CD4-positive, CD25-positive, alpha-beta regulatory T cell (primary cell): ENCODE measurements around the gene ARHGAP4. TPM values are rescaled to one million over a fixed set of nuclear protein-coding genes. Genes with fewer than 3 reads are reported as not detected.

Source experiments
- ATAC-seq, 2 donors: fragments of 150-1000 bp; cut with Tn5 transposase; one replicate each; pipeline ENCODE4 v1.10.0; 2021; ENCODE audit warnings: low read depth in 2 of 2, moderate number of reproducible peaks in 2 of 2, moderate library complexity in 1 of 2
- DNase-seq, 3 donors: peaks; one replicate each; pipeline versions ENCODE4 v3.0.0 to v3.0.0-alpha.2; 2012 to 2022; ENCODE audit warnings: mixed read lengths in 1 of 3
- H3K27ac ChIP-seq: one replicate; pipeline ENCODE4 v1.7.0; 2013; ENCODE audit warnings: mild to moderate bottlenecking, low read length; ENCODE audit not compliant: insufficient read depth, poor library complexity, severe bottlenecking
- H3K27me3 ChIP-seq: one replicate; pipeline ENCODE4 v1.7.0; 2013; ENCODE audit warnings: low read length; ENCODE audit not compliant: control insufficient read depth, insufficient read depth
- H3K36me3 ChIP-seq: one replicate; pipeline ENCODE4 v1.7.0; 2013; ENCODE audit warnings: mild to moderate bottlenecking, low read length, moderate library complexity; ENCODE audit not compliant: control insufficient read depth, insufficient read depth
- H3K4me1 ChIP-seq: 2 replicates; pipeline ENCODE4 v1.7.0; 2013; ENCODE audit warnings: mild to moderate bottlenecking, low read length; ENCODE audit not compliant: insufficient read depth, control insufficient read depth, poor library complexity, severe bottlenecking
- H3K4me3 ChIP-seq: one replicate; pipeline ENCODE4 v1.7.0; 2013; ENCODE audit warnings: low read depth, mild to moderate bottlenecking, low read length, moderate library complexity
- H3K9me3 ChIP-seq, 2 experiments: 1 replicate in 1 of 2; 2 replicates in 1 of 2; pipeline ENCODE4 v1.7.0; 2013; ENCODE audit warnings: low read length in 2 of 2, mild to moderate bottlenecking in 1 of 2, moderate library complexity in 1 of 2; ENCODE audit not compliant: control insufficient read depth in 2 of 2
- H3K27ac Mint-ChIP-seq, 3 donors: one replicate each; pipeline ENCODE4 v1.8.0; 2020 to 2022; ENCODE audit warnings: mild to moderate bottlenecking in 3 of 3, mixed read lengths in 3 of 3, moderate library complexity in 2 of 3
- H3K27me3 Mint-ChIP-seq: one replicate; pipeline ENCODE4 v1.8.0; 2022; ENCODE audit warnings: mild to moderate bottlenecking, mixed read lengths
- H3K36me3 Mint-ChIP-seq: one replicate; pipeline ENCODE4 v1.8.0; 2020; ENCODE audit warnings: mixed read lengths
- H3K4me1 Mint-ChIP-seq, 4 donors: one replicate each; pipeline ENCODE4 v1.8.0; 2020 to 2022; ENCODE audit warnings: mixed read lengths in 4 of 4, mild to moderate bottlenecking in 1 of 4
- H3K4me3 Mint-ChIP-seq, 4 donors: one replicate each; pipeline ENCODE4 v1.8.0; 2020 to 2022; ENCODE audit warnings: mild to moderate bottlenecking in 4 of 4, mixed read lengths in 4 of 4, moderate library complexity in 3 of 4
- H3K9me3 Mint-ChIP-seq, 7 donors: one replicate each; pipeline ENCODE4 v1.8.0; 2020 to 2022; ENCODE audit warnings: mixed read lengths in 7 of 7, mild to moderate bottlenecking in 3 of 7, moderate library complexity in 2 of 7
- polyA plus RNA-seq, 4 donors: library from polyadenylated mRNA; unstranded; fragments of 300-500 nt; fragmentation: Illumina TruSeq; gene quantifications; one replicate each; pipeline ENCODE4 v1.2.3, GENCODE V29; 2021
- total RNA-seq: library from RNA; stranded (reverse); gene quantifications from one replicate; pipeline ENCODE4 v1.2.3, GENCODE V29; 2022

Gene ARHGAP4
- total and polyA plus RNA-seq, 5 donors from 2014 or later = 73.5 to 459 (median 81.2) TPM

DNA sequence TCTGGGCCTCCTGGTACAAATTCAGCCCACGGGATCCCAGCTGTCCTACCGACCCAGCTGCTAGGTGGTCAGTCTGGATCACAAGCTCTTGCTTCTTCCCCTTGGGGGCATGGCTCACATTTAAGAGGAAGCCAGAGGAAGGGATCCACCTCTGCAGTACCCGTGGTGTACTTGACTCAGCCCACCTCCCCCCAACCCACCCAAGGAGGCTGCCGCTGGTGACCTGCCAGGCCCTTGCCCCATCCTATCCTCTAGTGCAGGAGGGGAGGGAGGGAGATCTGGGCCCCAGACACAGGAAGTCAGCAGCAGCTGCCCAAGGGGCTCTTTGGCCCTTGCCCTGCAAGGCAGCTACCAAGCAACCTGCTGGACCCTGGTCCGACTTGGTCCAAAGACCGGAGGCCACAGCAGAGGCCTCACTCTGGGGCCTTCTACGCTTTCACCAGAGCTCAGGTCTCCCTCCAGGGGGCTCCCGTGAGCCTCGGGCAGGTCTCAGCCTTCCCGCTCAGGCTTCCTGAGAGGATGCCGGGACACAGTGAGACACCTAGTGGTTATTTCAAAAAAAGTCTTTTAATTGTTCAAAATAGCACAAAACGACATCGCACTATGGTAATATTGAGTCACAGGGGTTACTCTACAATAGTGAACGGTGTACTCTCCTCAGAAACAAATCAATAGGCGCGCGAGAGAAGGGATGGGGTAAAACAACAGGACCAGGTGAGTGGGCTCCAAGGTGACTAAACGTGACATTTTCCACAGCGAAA is 21.1 kb upstream of the ARHGAP4 start:
- DNase-seq = peak; percentile 62 to 87 (median 79)
- H3K27ac ChIP-seq = peak overlapping the region; percentile 47

GRCh38 chrX:153945956-153946943 is 20.2 kb upstream of the ARHGAP4 start:
- peaks cover 2 to 32% (median 6%) of the 10 kb centered on the region in 4 donors for H3K4me1 Mint-ChIP-seq
- no peaks in the 10 kb centered on the region for H3K27me3 ChIP-seq
- peaks cover 24% of the 10 kb centered on the region for H3K4me1 ChIP-seq
- peak overlapping the region in 1 of 4 donors; percentile 50 for H3K4me3 Mint-ChIP-seq
- no peak for ATAC-seq
- H3K27me3 Mint-ChIP-seq = no peaks in the 10 kb centered on the region
- DNase-seq = no peak
- no peak overlapping the region for H3K4me3 ChIP-seq
- H3K36me3 Mint-ChIP-seq = peaks cover 14% of the 10 kb centered on the region
- peaks cover 23% of the 10 kb centered on the region for H3K36me3 ChIP-seq
- no peaks in the 10 kb centered on the region for H3K9me3 ChIP-seq
- no peak overlapping the region for H3K27ac ChIP-seq
- peaks cover 0 to 2% (median 0%) of the 10 kb centered on the region in 7 donors for H3K9me3 Mint-ChIP-seq
- peak overlapping the region in 1 of 3 donors; percentile 78 for H3K27ac Mint-ChIP-seq

More for the DNA sequence above, 21.1 kb upstream of the ARHGAP4 start:
- H3K27ac Mint-ChIP-seq = peak overlapping the region in 2 of 3 donors; percentile 13 to 26
- H3K4me3 Mint-ChIP-seq = peak overlapping the region in 2 of 4 donors; percentile 22 to 82
- Histone ChIP-seq H3K4me1 (peaks cover 24% of the 10 kb centered on the region), H3K4me3 (no peak overlapping the region), H3K27me3 (no peaks in the 10 kb centered on the region), H3K36me3 (peaks cover 25% of the 10 kb centered on the region), H3K9me3 (no peaks in the 10 kb centered on the region)
- ATAC-seq = peak; percentile 86
- peaks cover 0 to 2% (median 0%) of the 10 kb centered on the region in 7 donors for H3K9me3 Mint-ChIP-seq
- peaks cover 17% of the 10 kb centered on the region for H3K36me3 Mint-ChIP-seq
- no peaks in the 10 kb centered on the region for H3K27me3 Mint-ChIP-seq
- H3K4me1 Mint-ChIP-seq = peaks cover 2 to 30% (median 6%) of the 10 kb centered on the region in 4 donors

GRCh38 chrX:153944800-153945150 is 18.7 kb upstream of the ARHGAP4 start:
- Histone ChIP-seq H3K4me1 (peaks cover 24% of the 10 kb centered on the region), H3K36me3 (peaks cover 10% of the 10 kb centered on the region), H3K4me3 (no peak overlapping the region), H3K27me3 (no peaks in the 10 kb centered on the region), H3K9me3 (no peaks in the 10 kb centered on the region), H3K27ac (peak overlapping the region; percentile 47)
- peaks cover 2 to 38% (median 6%) of the 10 kb centered on the region in 4 donors for H3K4me1 Mint-ChIP-seq
- peak overlapping the region; percentile 43 to 68 (median 62) for H3K4me3 Mint-ChIP-seq
- H3K27ac Mint-ChIP-seq = peak overlapping the region in 1 of 3 donors; percentile 67
- no peak for DNase-seq
- ATAC-seq = no peak
- H3K36me3 Mint-ChIP-seq = peaks cover 7% of the 10 kb centered on the region
- no peaks in the 10 kb centered on the region for H3K27me3 Mint-ChIP-seq
- no peaks in the 10 kb centered on the region for H3K9me3 Mint-ChIP-seq

GRCh38 chrX:153944140-153944799 is 18.2 kb upstream of the ARHGAP4 start, which contains the start of gene RENBP:
Gene RENBP (minus strand): TSS chrX:153944643. CDS start chrX:153944610, 33 bp downstream.
- Mint-ChIP-seq H3K9me3 (no peaks in the 10 kb centered on the region), H3K27me3 (no peaks in the 10 kb centered on the region), H3K36me3 (peaks cover 7% of the 10 kb centered on the region), H3K4me3 (peak within 1 kb of the TSS; percentile 66 to 89 (median 84)), H3K27ac (peak within 1 kb of the TSS; percentile 67 to 88 (median 82)), H3K4me1 (peaks cover 2 to 38% (median 6%) of the 10 kb centered on the region in 4 donors)
- peak; percentile 53 to 64 for ATAC-seq
- H3K27ac ChIP-seq = peak within 1 kb of the TSS; percentile 47
- no peaks in the 10 kb centered on the region for H3K9me3 ChIP-seq
- H3K36me3 ChIP-seq = peaks cover 5% of the 10 kb centered on the region
- DNase-seq = peak; percentile 26 to 62 (median 37)
- no peak within 1 kb of the TSS for H3K4me3 ChIP-seq
- H3K4me1 ChIP-seq = peaks cover 24% of the 10 kb centered on the region
- H3K27me3 ChIP-seq = no peaks in the 10 kb centered on the region

DNA sequence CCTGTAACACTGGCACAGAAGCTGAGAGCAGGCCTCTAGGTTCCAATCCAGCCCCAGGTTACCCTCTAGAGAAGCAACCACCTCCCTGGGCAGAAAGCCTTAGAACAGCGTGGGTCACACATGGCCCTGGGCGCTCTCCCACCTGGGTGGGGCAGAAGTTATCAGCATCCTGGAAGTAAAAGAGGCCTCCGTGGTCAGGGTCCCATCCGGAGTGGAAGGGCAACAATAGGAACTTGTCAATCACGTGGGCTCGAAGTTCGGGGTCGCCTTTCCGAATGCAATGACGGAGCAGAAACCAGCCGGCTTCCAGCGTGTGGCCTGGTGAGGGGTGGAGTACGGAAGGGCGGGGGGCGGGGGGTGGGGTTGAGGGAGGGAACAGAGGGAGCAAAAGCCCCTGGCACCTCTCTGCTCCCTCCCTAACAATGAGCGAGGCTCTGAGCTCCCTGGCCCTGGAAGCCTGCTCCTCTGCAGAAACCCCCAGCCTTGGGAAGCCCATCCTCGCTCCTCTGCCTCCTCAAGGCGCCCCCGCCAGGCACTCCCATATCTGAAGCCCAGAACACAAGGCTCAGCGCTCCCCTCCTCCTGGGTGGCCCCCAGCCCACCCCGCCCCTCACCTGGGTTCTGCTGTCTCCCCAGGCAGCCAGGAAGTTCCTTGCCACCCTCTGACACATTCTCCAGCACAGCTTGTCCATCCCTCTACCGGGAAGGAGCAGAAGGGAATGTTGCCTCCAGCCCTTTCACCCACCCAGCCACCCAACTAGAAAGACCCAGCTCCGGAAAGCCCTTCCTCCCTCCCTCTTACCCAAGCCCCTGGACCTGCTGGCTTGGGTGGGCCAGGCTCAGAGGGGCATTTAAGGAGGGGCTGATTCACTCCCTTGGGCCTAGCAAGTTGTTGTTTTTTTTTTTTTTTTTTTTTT is 15.5 kb upstream of the ARHGAP4 start:
- Mint-ChIP-seq H3K4me3 (peak overlapping the region; percentile 14 to 84 (median 66)), H3K9me3 (no peaks in the 10 kb centered on the region), H3K27me3 (no peaks in the 10 kb centered on the region), H3K27ac (peak overlapping the region in 2 of 3 donors; percentile 12 to 85), H3K36me3 (no peaks in the 10 kb centered on the region), H3K4me1 (peaks cover 0 to 35% (median 1%) of the 10 kb centered on the region in 4 donors)
- Histone ChIP-seq H3K27ac (no peak overlapping the region), H3K27me3 (no peaks in the 10 kb centered on the region), H3K9me3 (no peaks in the 10 kb centered on the region), H3K4me3 (no peak overlapping the region), H3K36me3 (no peaks in the 10 kb centered on the region), H3K4me1 (peaks cover 15% of the 10 kb centered on the region)
- DNase-seq = no peak
- ATAC-seq = no peak

- Mint-ChIP-seq H3K36me3 (no peaks in the 10 kb centered on the region), H3K27ac (peak overlapping the region in 1 of 3 donors; percentile 60), H3K9me3 (no peaks in the 10 kb centered on the region), H3K4me3 (no peak overlapping the region), H3K4me1 (peaks cover 0 to 30% (median 3%) of the 10 kb centered on the region in 4 donors), H3K27me3 (no peaks in the 10 kb centered on the region)
- Histone ChIP-seq H3K27ac (no peak overlapping the region), H3K9me3 (no peaks in the 10 kb centered on the region), H3K36me3 (no peaks in the 10 kb centered on the region), H3K4me3 (no peak overlapping the region), H3K4me1 (peaks cover 12% of the 10 kb centered on the region), H3K27me3 (no peaks in the 10 kb centered on the region)
- no peak for ATAC-seq
- no peak for DNase-seq
These were observed 13.5 kb upstream of the ARHGAP4 start for GRCh38 chrX:153939573-153939972.
